Ishikawa (cell line): ENCODE results near the gene ZNF106.

Experiments
- CEBPB ChIP-seq: IDR thresholded peaks from 2 replicates; pipeline ENCODE4 v1.6.1; 2012
- EGR1 ChIP-seq: IDR thresholded peaks from 2 replicates; pipeline ENCODE4 v1.6.1; 2012
- EP300 ChIP-seq: IDR thresholded peaks from 2 replicates; pipeline ENCODE4 v1.6.1; 2012; ENCODE audit warnings: borderline replicate concordance
- FOXM1 ChIP-seq: IDR thresholded peaks from 2 replicates; pipeline ENCODE4 v1.6.1; 2012; ENCODE audit warnings: low read depth, borderline replicate concordance
- NFIC ChIP-seq: IDR thresholded peaks from 2 replicates; pipeline ENCODE4 v1.6.1; 2012
- RAD21 ChIP-seq: IDR thresholded peaks from 2 replicates; pipeline ENCODE4 v1.6.1; 2012; ENCODE audit warnings: low read depth
- TAF1 ChIP-seq: IDR thresholded peaks from 2 replicates; pipeline ENCODE4 v1.6.1; 2012; ENCODE audit warnings: low read depth, mild to moderate bottlenecking
- TCF12 ChIP-seq: IDR thresholded peaks from 2 replicates; pipeline ENCODE4 v1.6.1; 2012; ENCODE audit warnings: low read depth
- TEAD4 ChIP-seq: IDR thresholded peaks from 2 replicates; pipeline ENCODE4 v1.6.1; 2012
- YY1 ChIP-seq: IDR thresholded peaks from 2 replicates; pipeline ENCODE4 v1.6.1; 2012; ENCODE audit warnings: low read depth
- ZBTB7A ChIP-seq: IDR thresholded peaks from 2 replicates; pipeline ENCODE4 v1.6.1; 2012; ENCODE audit warnings: low read depth
- TF ChIP-seq, protein P1 (sequence below): IDR thresholded peaks from 2 replicates; pipeline ENCODE4 v1.6.1; 2012
- TF ChIP-seq, protein P2 (sequence below): IDR thresholded peaks from 2 replicates; pipeline ENCODE4 v1.6.1; 2012; ENCODE audit warnings: low read depth, mild to moderate bottlenecking
- TF ChIP-seq, protein P3 (sequence below): IDR thresholded peaks from 2 replicates; pipeline ENCODE4 v1.6.1; 2012

DNA sequence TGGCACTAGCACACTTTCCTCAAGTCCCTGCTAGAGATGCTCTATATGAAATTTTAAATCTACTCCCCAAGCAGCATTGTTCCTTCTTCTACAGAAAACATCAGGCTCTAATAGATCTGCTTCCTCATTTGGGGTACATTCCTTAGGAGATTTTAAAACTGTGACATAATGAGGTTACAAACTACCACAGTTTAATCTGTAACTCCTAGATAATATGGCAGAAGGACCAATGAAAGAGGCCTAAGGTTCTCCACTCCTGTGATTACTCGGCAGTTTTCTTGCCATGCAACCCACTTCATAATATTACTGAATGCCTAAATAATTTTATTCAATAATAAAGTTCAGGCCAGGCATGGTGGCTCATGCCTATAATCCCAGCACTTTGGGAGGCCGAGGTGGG lies 16.1 kb downstream of the ZNF106 start:
- TF ChIP-seq TAF1 (no peak), EGR1 (no peak), ZBTB7A (no peak), RAD21 (no peak), EP300 (no peak), YY1 (no peak), TEAD4 (no peak), CEBPB (no peak), NFIC (no peak), FOXM1 (no peak), TCF12 (no peak)
- TF ChIP-seq, protein P1, sequence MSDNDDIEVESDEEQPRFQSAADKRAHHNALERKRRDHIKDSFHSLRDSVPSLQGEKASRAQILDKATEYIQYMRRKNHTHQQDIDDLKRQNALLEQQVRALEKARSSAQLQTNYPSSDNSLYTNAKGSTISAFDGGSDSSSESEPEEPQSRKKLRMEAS = no peak
- TF ChIP-seq, protein P2, sequence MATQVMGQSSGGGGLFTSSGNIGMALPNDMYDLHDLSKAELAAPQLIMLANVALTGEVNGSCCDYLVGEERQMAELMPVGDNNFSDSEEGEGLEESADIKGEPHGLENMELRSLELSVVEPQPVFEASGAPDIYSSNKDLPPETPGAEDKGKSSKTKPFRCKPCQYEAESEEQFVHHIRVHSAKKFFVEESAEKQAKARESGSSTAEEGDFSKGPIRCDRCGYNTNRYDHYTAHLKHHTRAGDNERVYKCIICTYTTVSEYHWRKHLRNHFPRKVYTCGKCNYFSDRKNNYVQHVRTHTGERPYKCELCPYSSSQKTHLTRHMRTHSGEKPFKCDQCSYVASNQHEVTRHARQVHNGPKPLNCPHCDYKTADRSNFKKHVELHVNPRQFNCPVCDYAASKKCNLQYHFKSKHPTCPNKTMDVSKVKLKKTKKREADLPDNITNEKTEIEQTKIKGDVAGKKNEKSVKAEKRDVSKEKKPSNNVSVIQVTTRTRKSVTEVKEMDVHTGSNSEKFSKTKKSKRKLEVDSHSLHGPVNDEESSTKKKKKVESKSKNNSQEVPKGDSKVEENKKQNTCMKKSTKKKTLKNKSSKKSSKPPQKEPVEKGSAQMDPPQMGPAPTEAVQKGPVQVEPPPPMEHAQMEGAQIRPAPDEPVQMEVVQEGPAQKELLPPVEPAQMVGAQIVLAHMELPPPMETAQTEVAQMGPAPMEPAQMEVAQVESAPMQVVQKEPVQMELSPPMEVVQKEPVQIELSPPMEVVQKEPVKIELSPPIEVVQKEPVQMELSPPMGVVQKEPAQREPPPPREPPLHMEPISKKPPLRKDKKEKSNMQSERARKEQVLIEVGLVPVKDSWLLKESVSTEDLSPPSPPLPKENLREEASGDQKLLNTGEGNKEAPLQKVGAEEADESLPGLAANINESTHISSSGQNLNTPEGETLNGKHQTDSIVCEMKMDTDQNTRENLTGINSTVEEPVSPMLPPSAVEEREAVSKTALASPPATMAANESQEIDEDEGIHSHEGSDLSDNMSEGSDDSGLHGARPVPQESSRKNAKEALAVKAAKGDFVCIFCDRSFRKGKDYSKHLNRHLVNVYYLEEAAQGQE = no peak
- TF ChIP-seq, protein P3, sequence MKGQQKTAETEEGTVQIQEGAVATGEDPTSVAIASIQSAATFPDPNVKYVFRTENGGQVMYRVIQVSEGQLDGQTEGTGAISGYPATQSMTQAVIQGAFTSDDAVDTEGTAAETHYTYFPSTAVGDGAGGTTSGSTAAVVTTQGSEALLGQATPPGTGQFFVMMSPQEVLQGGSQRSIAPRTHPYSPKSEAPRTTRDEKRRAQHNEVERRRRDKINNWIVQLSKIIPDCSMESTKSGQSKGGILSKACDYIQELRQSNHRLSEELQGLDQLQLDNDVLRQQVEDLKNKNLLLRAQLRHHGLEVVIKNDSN = no peak
